Colon (tissue), 2 donors: ENCODE measurements around the gene SHC1.
"Not testable (repeated sequence)": the region's sequence is repeated elsewhere in the genome, so short reads cannot be mapped to it uniquely, and the experiment has no call there.

Experiments used
- FAIRE-seq: peaks from 2 replicates; lab custom pipeline; 2012; peaks lifted over from hg19 to GRCh38; lab: Jason Lieb, UNC
- donor health status: control.
- donor health status: control.

SHC1 gene

GRCh38 chr1:154995301-154995983, 24.9 kb upstream of the SHC1 start:
- not testable (repeated sequence) for FAIRE-seq

GRCh38 chr1:154994591-154994990, 24.0 kb upstream of the SHC1 start:
- FAIRE-seq: no peak

DNA sequence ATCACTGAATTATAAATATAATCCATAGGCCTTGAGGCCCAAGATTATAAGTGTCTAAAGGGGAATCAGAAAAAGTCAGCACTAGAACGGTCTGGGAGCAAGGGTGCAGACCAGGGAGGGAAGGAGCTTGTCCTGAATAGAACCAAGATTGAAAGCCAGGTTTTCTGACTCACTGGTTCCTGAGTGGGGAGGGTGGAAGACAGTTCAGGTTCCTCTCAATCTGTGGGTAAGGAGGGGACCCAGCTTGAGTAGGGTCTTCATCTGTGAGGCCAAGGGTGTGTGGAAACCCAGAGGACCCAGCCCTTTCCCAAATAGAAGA, 23.7 kb upstream of the SHC1 start:
- no peak for FAIRE-seq

- FAIRE-seq: no peak
Observed at GRCh38 chr1:154993572-154994268, 23.2 kb upstream of the SHC1 start, which contains the start of gene LENEP. Gene LENEP, plus strand, starts transcription at chr1:154993586. Its CDS starts 22 bp downstream, at chr1:154993608.

GRCh38 chr1:154992721-154993571, 22.4 kb upstream of the SHC1 start:
- no peak for FAIRE-seq

- FAIRE-seq: no peak
Observed at GRCh38 chr1:154990276-154990675, 19.7 kb upstream of the SHC1 start.

- FAIRE-seq: no peak
Observed at GRCh38 chr1:154989195-154989860, 18.8 kb upstream of the SHC1 start.

GRCh38 chr1:154988058-154988954, 17.8 kb upstream of the SHC1 start:
- no peak for FAIRE-seq

GRCh38 chr1:154987326-154987725, 16.8 kb upstream of the SHC1 start:
- FAIRE-seq: no peak

DNA sequence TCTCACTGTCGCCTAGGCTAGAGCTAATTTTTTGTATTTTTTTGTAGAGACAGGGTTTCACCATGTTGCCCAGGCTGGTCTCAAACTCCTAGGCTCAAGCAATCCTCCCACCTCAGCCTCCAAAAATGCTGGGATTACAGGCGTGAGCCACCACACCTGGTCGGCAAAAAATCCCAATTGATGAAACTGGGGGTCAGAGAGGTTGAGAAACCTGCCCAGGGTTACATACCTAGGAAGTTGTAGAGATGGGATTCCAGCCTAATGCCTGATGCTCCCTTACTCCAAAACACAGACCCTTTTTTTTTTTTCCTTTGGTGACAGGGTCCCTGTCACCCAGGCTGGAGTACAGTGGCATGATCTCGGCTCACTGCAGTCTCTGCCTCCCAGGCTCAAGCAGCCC, 16.2 kb upstream of the SHC1 start:
- FAIRE-seq: not testable (repeated sequence)

DNA sequence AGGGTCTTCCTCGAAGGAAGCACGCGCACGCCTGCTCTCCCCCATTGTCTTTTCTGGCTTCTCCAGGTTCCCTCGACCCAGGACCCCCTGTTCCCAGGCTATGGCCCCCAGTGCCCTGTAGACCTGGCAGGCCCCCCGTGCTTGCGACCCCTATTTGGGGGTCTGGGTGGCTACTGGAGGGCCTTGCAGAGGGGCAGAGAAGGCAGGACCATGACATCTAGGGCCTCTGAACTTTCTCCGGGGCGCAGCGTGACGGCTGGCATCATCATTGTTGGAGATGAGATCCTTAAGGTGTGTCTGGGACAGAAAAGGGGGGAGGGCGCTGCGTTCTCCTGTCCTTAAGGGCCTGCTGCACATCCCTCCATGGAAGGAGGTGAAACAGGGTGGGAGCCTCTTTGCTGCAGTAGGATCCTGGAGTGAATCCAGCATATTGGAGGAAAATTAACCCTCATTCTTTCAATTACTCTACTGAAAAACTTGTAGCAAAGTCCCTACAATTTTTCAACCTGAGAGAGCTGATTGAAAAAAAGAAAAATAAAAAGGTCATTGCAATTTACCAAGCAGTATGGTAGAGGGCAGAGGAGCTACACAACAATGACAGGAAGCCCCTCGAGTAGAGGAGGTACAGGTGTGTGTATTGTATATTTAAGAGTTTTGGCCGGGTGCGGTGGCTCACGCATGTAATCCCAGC, 13.4 kb upstream of the SHC1 start:
- FAIRE-seq: no peak

- peak; percentile 85 for FAIRE-seq
Observed at GRCh38 chr1:154982897-154983648, 12.5 kb upstream of the SHC1 start, which contains the start of gene FLAD1. Gene FLAD1, plus strand, starts transcription at chr1:154983344. Its CDS starts 351 bp downstream, at chr1:154983695.

DNA sequence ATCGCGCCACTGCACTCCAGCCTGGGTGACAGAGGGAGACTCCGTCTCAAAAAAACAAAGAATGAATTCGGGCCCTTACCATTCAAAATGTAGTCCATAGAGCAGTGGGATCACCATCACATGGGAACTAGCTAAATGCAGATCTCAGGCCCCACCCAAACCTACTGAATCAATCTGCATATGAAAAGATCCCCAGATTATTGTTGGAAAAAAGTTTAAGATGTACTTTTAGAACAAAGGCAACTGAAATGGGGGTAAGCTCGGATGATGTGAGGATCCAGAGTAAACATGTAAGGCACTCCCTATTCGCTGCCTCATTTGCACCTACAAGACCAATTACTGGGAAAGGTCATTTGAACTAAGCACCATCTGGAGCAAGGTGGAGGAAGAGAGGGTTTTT, 11.8 kb upstream of the SHC1 start:
- no peak for FAIRE-seq

GRCh38 chr1:154978360-154978759, 7.8 kb upstream of the SHC1 start:
- no peak for FAIRE-seq

- not testable (repeated sequence) for FAIRE-seq
Observed at GRCh38 chr1:154977762-154978161, 7.2 kb upstream of the SHC1 start.

- FAIRE-seq: no peak
Observed at GRCh38 chr1:154975409-154976059, 5.0 kb upstream of the SHC1 start.

GRCh38 chr1:154974808-154975408, 4.4 kb upstream of the SHC1 start:
- FAIRE-seq: no peak

- peak; percentile 79 for FAIRE-seq
Observed at GRCh38 chr1:154974102-154974807, 3.7 kb upstream of the SHC1 start, which contains the start of gene CKS1B. Gene CKS1B, plus strand, starts transcription at chr1:154974681. Its CDS starts 65 bp downstream, at chr1:154974746.
